PC-3 (cell line): Measurements from ENCODE around the gene ZCCHC7. TPM values are rescaled to one million over a fixed set of nuclear protein-coding genes. Genes with fewer than 3 reads are reported as not detected.

Source experiments
- ATAC-seq: fragments of 200-7000 bp; cut with Tn5 transposase; 2 replicates; pipeline ENCODE4 v1.9.1; 2020; ENCODE audit warnings: mild to moderate bottlenecking, moderate library complexity
- BruUV-seq: library from RNA; stranded (reverse); fragments of 400-500 nt; replicated peaks from 2 replicates; lab custom pipeline; 2021; lab: Mats Ljungman, UMichigan
- CTCF ChIA-PET: fragments of 300-600 bp; sonication (Branson Sonifier 250); formaldehyde crosslinking; loops from one replicate; lab custom pipeline; 2022; ENCODE audit warnings: antibody characterized with exemption; lab: Charles Lee
- POLR2A ChIA-PET: fragments of 300-600 bp; sonication (Branson Sonifier 250); formaldehyde crosslinking; loops from one replicate; lab custom pipeline; 2022; ENCODE audit warnings: antibody characterized with exemption; ENCODE audit not compliant: unreplicated experiment; lab: Charles Lee
- DNase-seq: peaks from one replicate; pipeline ENCODE4 v3.0.0-alpha.2; 2015
- H2AFZ ChIP-seq: fragments of 300-600 bp; sonication (generic); 2 replicates; pipeline ENCODE4 v1.6.0; 2016; ENCODE audit warnings: antibody characterized with exemption, low read length
- H3F3A ChIP-seq: fragments of 300-600 bp; sonication (generic); one replicate; pipeline ENCODE4 v1.6.0; 2017; ENCODE audit warnings: antibody characterized with exemption, low read length, control low read depth, mild to moderate bottlenecking; ENCODE audit not compliant: unreplicated experiment
- H3K27ac ChIP-seq: fragments of 300-600 bp; sonication (generic); 2 replicates; pipeline ENCODE4 v1.5.1; 2016; ENCODE audit warnings: mild to moderate bottlenecking, low read length
- H3K27me3 ChIP-seq: fragments of 300-600 bp; sonication (generic); 2 replicates; pipeline ENCODE4 v1.6.1; 2016; ENCODE audit warnings: low read length, mixed read lengths
- H3K36me3 ChIP-seq: fragments of 300-600 bp; sonication (generic); 2 replicates; pipeline ENCODE4 v1.6.1; 2016; ENCODE audit warnings: low read depth, mixed run types, low read length, mixed read lengths
- H3K4me1 ChIP-seq: fragments of 300-600 bp; sonication (generic); 2 replicates; pipeline ENCODE4 v1.5.1; 2016; ENCODE audit warnings: low read length; ENCODE audit not compliant: insufficient read depth
- H3K4me2 ChIP-seq: fragments of 300-600 bp; sonication (generic); 2 replicates; pipeline ENCODE4 v1.6.0; 2016; ENCODE audit warnings: low read length
- H3K4me3 ChIP-seq: fragments of 300-600 bp; sonication (generic); 2 replicates; pipeline ENCODE4 v1.5.1; 2016; ENCODE audit warnings: mild to moderate bottlenecking, low read length, mixed read lengths
- H3K79me2 ChIP-seq: fragments of 300-600 bp; sonication (generic); 2 replicates; pipeline ENCODE4 v1.6.1; 2017; ENCODE audit warnings: low read length, mixed read lengths
- H3K9ac ChIP-seq: fragments of 300-600 bp; sonication (generic); 2 replicates; pipeline ENCODE4 v1.6.0; 2016; ENCODE audit warnings: mild to moderate bottlenecking, low read length
- H3K9me2 ChIP-seq: fragments of 300-600 bp; sonication (generic); replicated peaks from 2 replicates; pipeline ENCODE4 v1.6.1; 2016; ENCODE audit warnings: mixed run types, low read length, mixed read lengths
- H3K9me3 ChIP-seq: fragments of 300-600 bp; sonication (generic); 2 replicates; pipeline ENCODE4 v1.6.1; 2016; ENCODE audit warnings: low read length, mixed read lengths
- H4K20me1 ChIP-seq: fragments of 300-600 bp; sonication (generic); 2 replicates; pipeline ENCODE4 v1.6.1; 2016; ENCODE audit warnings: low read length, mixed read lengths
- EZH2 ChIP-seq: fragments of 300-600 bp; sonication (generic); IDR thresholded peaks from one replicate; pipeline ENCODE4 v1.6.1; 2017; ENCODE audit warnings: antibody characterized with exemption, mild to moderate bottlenecking, low read length; ENCODE audit not compliant: unreplicated experiment
- EZH2phosphoT487 ChIP-seq: fragments of 300-600 bp; sonication (generic); IDR thresholded peaks from 2 replicates; pipeline ENCODE4 v1.6.1; 2018; ENCODE audit warnings: mild to moderate bottlenecking, antibody characterized with exemption, low read length, borderline replicate concordance
- intact Hi-C: fragments of 100-400 bp; cut with micrococcal nuclease; formaldehyde crosslinking; loops from 2 replicates; pipeline ENCODE4 v1.9.0; 2023
- total RNA-seq: library from RNA; depleted of rRNA; stranded (reverse); fragments of >200 nt; gene quantifications from 2 replicates; pipeline ENCODE4 v1.2.3, GENCODE V29; 2014
- TF ChIP-seq, protein P1 (sequence below): fragments of 300-600 bp; sonication (generic); conservative IDR thresholded peaks from 2 replicates; pipeline ENCODE4 v1.5.1; 2017; ENCODE audit warnings: antibody characterized with exemption, low read depth, mild to moderate bottlenecking, low read length

Gene ZCCHC7
- total RNA-seq, 1 experiment from 2014 or later = 6.5 TPM

GRCh38 chr9:37283730-37284325 is 163.5 kb downstream of the ZCCHC7 start:
- H4K20me1 ChIP-seq = no peaks in the 10 kb centered on the region
- H3K4me1 ChIP-seq = peaks cover 18% of the 10 kb centered on the region
- 0 out of 2 replicates have a peak overlapping the region, but pooled peaks have one; percentile 27 for H2AFZ ChIP-seq
- no peaks in the 10 kb centered on the region for H3K36me3 ChIP-seq
- peak; percentile 85 for ATAC-seq
- H3K79me2 ChIP-seq = no peaks in the 10 kb centered on the region
- DNase-seq = peak; percentile 69
- CTCF ChIA-PET = no interaction called here
- peak overlapping the region; percentile 40 for H3K9ac ChIP-seq
- no peaks in the 10 kb centered on the region for H3F3A ChIP-seq
- H3K9me2 ChIP-seq = no peaks in the 10 kb centered on the region
- intact Hi-C loops = no loop called here
- no peak overlapping the region for H3K4me3 ChIP-seq
- H3K27me3 ChIP-seq = no peaks in the 10 kb centered on the region
- no TSS peak for BruUV-seq
- peak overlapping the region; percentile 67 for H3K4me2 ChIP-seq
- TF ChIP-seq EZH2 = no peak
- TF ChIP-seq EZH2phosphoT487 = no peak
- TF ChIP-seq, protein P1, sequence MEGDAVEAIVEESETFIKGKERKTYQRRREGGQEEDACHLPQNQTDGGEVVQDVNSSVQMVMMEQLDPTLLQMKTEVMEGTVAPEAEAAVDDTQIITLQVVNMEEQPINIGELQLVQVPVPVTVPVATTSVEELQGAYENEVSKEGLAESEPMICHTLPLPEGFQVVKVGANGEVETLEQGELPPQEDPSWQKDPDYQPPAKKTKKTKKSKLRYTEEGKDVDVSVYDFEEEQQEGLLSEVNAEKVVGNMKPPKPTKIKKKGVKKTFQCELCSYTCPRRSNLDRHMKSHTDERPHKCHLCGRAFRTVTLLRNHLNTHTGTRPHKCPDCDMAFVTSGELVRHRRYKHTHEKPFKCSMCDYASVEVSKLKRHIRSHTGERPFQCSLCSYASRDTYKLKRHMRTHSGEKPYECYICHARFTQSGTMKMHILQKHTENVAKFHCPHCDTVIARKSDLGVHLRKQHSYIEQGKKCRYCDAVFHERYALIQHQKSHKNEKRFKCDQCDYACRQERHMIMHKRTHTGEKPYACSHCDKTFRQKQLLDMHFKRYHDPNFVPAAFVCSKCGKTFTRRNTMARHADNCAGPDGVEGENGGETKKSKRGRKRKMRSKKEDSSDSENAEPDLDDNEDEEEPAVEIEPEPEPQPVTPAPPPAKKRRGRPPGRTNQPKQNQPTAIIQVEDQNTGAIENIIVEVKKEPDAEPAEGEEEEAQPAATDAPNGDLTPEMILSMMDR = no peak
- POLR2A ChIA-PET = no interaction called here
- no peaks in the 10 kb centered on the region for H3K9me3 ChIP-seq
- H3K27ac ChIP-seq = peak overlapping the region; percentile 76

DNA sequence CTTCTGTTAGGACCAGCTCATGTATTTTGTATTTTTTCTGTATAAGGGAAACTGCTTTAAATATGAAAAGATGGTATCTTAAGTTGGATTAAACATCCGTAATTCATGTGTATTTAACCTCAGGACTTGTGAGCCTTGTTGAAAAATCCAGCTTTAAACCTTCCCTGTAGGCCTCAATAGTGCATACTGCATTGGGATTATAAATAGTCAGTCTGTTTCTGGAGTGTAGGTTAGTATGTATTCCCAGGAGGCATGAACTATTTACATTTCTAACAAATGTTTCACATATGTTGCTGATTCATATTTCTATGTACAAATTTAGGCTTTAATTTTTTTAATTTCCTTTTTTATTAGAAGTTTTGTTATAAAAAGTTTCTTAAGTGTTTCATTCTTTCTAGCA is 164.3 kb downstream of the ZCCHC7 start:
- no TSS peak for BruUV-seq
- H3K9me3 ChIP-seq = no peaks in the 10 kb centered on the region
- no peaks in the 10 kb centered on the region for H3K9me2 ChIP-seq
- H3K4me2 ChIP-seq = no peak overlapping the region
- no peak overlapping the region for H3K9ac ChIP-seq
- ATAC-seq (no peak), DNase-seq (no peak)
- peak overlapping the region; percentile 76; the same call in 1 of the 2 replicates for H3K27ac ChIP-seq
- intact Hi-C loops = no loop called here
- no peaks in the 10 kb centered on the region for H3K36me3 ChIP-seq
- H3K27me3 ChIP-seq = no peaks in the 10 kb centered on the region
- H3K79me2 ChIP-seq = no peaks in the 10 kb centered on the region
- peaks cover 18% of the 10 kb centered on the region for H3K4me1 ChIP-seq
- CTCF ChIA-PET = no interaction called here
- H4K20me1 ChIP-seq = no peaks in the 10 kb centered on the region
- H2AFZ ChIP-seq = no peak overlapping the region
- no peaks in the 10 kb centered on the region for H3F3A ChIP-seq
- H3K4me3 ChIP-seq = no peak overlapping the region
- TF ChIP-seq EZH2 (no peak), EZH2phosphoT487 (no peak)
- TF ChIP-seq, protein P1 = no peak
- POLR2A ChIA-PET = no interaction called here

GRCh38 chr9:37286530-37287175 is 166.3 kb downstream of the ZCCHC7 start:
- TF ChIP-seq, protein P1 = no peak
- TF ChIP-seq EZH2 (no peak), EZH2phosphoT487 (no peak)
- intact Hi-C loops = no loop called here
- no peaks in the 10 kb centered on the region for H3K27me3 ChIP-seq
- H3K9me2 ChIP-seq = no peaks in the 10 kb centered on the region
- no peaks in the 10 kb centered on the region for H3K9me3 ChIP-seq
- no TSS peak for BruUV-seq
- no peak overlapping the region for H3K4me3 ChIP-seq
- H4K20me1 ChIP-seq = 0 out of 2 replicates have a peak, but pooled peaks cover 3% of the 10 kb centered on the region
- H3K4me1 ChIP-seq = peaks cover 28% of the 10 kb centered on the region
- H3K4me2 ChIP-seq = no peak overlapping the region
- H2AFZ ChIP-seq = no peak overlapping the region
- H3F3A ChIP-seq = no peaks in the 10 kb centered on the region
- no peak overlapping the region for H3K27ac ChIP-seq
- no peaks in the 10 kb centered on the region for H3K36me3 ChIP-seq
- H3K79me2 ChIP-seq = no peaks in the 10 kb centered on the region
- ATAC-seq (no peak), DNase-seq (no peak)
- ChIA-PET CTCF (no interaction called here), POLR2A (no interaction called here)
- H3K9ac ChIP-seq = no peak overlapping the region
